H1 (cell line): ENCODE measurements around the gene PDE4D. TPM values are rescaled to one million over a fixed set of nuclear protein-coding genes. Genes with fewer than 3 reads are reported as not detected.

ENCODE experiments used
- CTCF ChIA-PET: fragments of 300-600 bp; sonication (Branson Sonifier 250); formaldehyde crosslinking; loops from one replicate; lab custom pipeline; 2021; ENCODE audit not compliant: partially characterized antibody; lab: Charles Lee
- POLR2A ChIA-PET: fragments of 300-600 bp; sonication (Branson Sonifier 250); formaldehyde crosslinking; loops from one replicate; lab custom pipeline; 2021; ENCODE audit warnings: inconsistent platforms; ENCODE audit not compliant: partially characterized antibody; lab: Charles Lee
- DNase-seq, 2 experiments: peaks; one replicate each; pipeline versions ENCODE4 v3.0.0 to v3.0.0-alpha.2; 2010 to 2022; ENCODE audit warnings: low spot score in 2 of 2, low read depth in 1 of 2, mixed read lengths in 1 of 2
- FAIRE-seq: peaks from 2 replicates; lab custom pipeline; 2011; peaks lifted over from hg19 to GRCh38; lab: Jason Lieb, UNC
- H2AFZ ChIP-seq: 2 replicates; pipeline ENCODE4 v1.8.1; 2012; ENCODE audit warnings: low read length, inconsistent platforms
- H2AK5ac ChIP-seq: 2 replicates; pipeline ENCODE4 v1.6.1; 2013; ENCODE audit warnings: low read depth, low read length
- H2BK120ac ChIP-seq: replicated peaks from 2 replicates; pipeline ENCODE3; 2013; ENCODE audit warnings: low read depth, low read length, inconsistent platforms
- H2BK12ac ChIP-seq: 2 replicates; pipeline ENCODE4 v1.6.1; 2013; ENCODE audit warnings: low read depth, low read length
- H2BK15ac ChIP-seq: 2 replicates; pipeline ENCODE4 v1.6.1; 2013; ENCODE audit warnings: low read length
- H2BK20ac ChIP-seq: 2 replicates; pipeline ENCODE4 v1.6.1; 2013; ENCODE audit warnings: low read length
- H2BK5ac ChIP-seq: 2 replicates; pipeline ENCODE4 v1.6.1; 2013; ENCODE audit warnings: low read depth, low read length
- H3K14ac ChIP-seq: 2 replicates; pipeline ENCODE4 v1.6.1; 2013; ENCODE audit warnings: inconsistent platforms; ENCODE audit not compliant: insufficient read length
- H3K18ac ChIP-seq: 2 replicates; pipeline ENCODE4 v1.6.1; 2013; ENCODE audit warnings: low read length; ENCODE audit errors: extremely low read depth
- H3K23ac ChIP-seq: 2 replicates; pipeline ENCODE4 v1.6.1; 2013; ENCODE audit warnings: inconsistent platforms; ENCODE audit not compliant: insufficient read length
- H3K23me2 ChIP-seq: 2 replicates; pipeline ENCODE4 v1.6.1; 2013; ENCODE audit warnings: low read depth, low read length
- H3K27ac ChIP-seq: 2 replicates; pipeline ENCODE4 v1.6.1; 2011; ENCODE audit warnings: low read depth, low read length, inconsistent platforms
- H3K27me3 ChIP-seq, 4 experiments: replicated peaks in 1 of 4; 1 replicate in 1 of 4; 2 replicates in 3 of 4; pipeline versions ENCODE4 v1.6.1 to v1.8.1; 2011 to 2013; ENCODE audit warnings: low read length in 3 of 4, mild to moderate bottlenecking in 3 of 4, inconsistent platforms in 2 of 4, mixed read lengths in 2 of 4, moderate library complexity in 1 of 4; ENCODE audit not compliant: control insufficient read depth in 3 of 4, insufficient read depth in 3 of 4; ENCODE audit errors: extremely low read depth in 1 of 4
- H3K36me3 ChIP-seq, 4 experiments: 2 replicates each; pipeline versions ENCODE4 v1.6.1 to v1.8.1; 2011 to 2013; ENCODE audit warnings: mild to moderate bottlenecking in 4 of 4, low read length in 3 of 4, moderate library complexity in 2 of 4, control low read depth in 1 of 4, inconsistent platforms in 1 of 4; ENCODE audit not compliant: insufficient read depth in 4 of 4, control insufficient read depth in 2 of 4
- H3K4ac ChIP-seq: replicated peaks from 2 replicates; pipeline ENCODE3; 2013; ENCODE audit warnings: low read length, low read depth, mixed read lengths, inconsistent platforms; ENCODE audit not compliant: insufficient read length
- H3K4me1 ChIP-seq, 4 experiments: replicated peaks in 1 of 4; 1 replicate in 1 of 4; 2 replicates in 3 of 4; pipeline versions ENCODE4 v1.6.1 to v1.8.1; 2011 to 2013; ENCODE audit warnings: low read length in 3 of 4, inconsistent platforms in 2 of 4, mixed read lengths in 1 of 4; ENCODE audit not compliant: insufficient read depth in 4 of 4, control insufficient read depth in 3 of 4
- H3K4me2 ChIP-seq, 2 experiments: 2 replicates each; pipeline versions ENCODE4 v1.6.1 to v1.8.1; 2011 to 2013; ENCODE audit warnings: low read depth in 2 of 2, low read length in 2 of 2, control low read depth in 1 of 2, inconsistent platforms in 1 of 2, mild to moderate bottlenecking in 1 of 2; ENCODE audit not compliant: insufficient read depth in 1 of 2
- H3K4me3 ChIP-seq, 4 experiments: fragments of 200-600, 300-600 bp in 1 of 4; sonication (generic), shearing (Covaris generic), sonication (Bioruptor Twin) in 1 of 4; 2 replicates each; pipeline versions ENCODE4 v1.5.1 to v1.8.1; 2011 to 2016; ENCODE audit warnings: low read length in 4 of 4, low read depth in 3 of 4, control low read depth in 2 of 4, inconsistent platforms in 2 of 4, mild to moderate bottlenecking in 2 of 4, mixed read lengths in 1 of 4, moderate library complexity in 1 of 4; ENCODE audit not compliant: insufficient read depth in 2 of 4; ENCODE audit errors: extremely low read depth in 1 of 4
- H3K56ac ChIP-seq: replicated peaks from 2 replicates; pipeline ENCODE3; 2013; ENCODE audit warnings: low read depth, mild to moderate bottlenecking, mixed read lengths, low read length, inconsistent platforms; ENCODE audit not compliant: insufficient read length
- H3K79me1 ChIP-seq: 2 replicates; pipeline ENCODE4 v1.6.1; 2013; ENCODE audit warnings: low read depth, low read length, control low read depth
- H3K79me2 ChIP-seq, 2 experiments: 2 replicates each; pipeline versions ENCODE4 v1.6.1 to v1.8.1; 2012 to 2013; ENCODE audit warnings: low read length in 2 of 2, mild to moderate bottlenecking in 2 of 2, inconsistent platforms in 1 of 2; ENCODE audit not compliant: insufficient read depth in 2 of 2, control insufficient read depth in 1 of 2
- H3K9ac ChIP-seq, 4 experiments: replicated peaks in 1 of 4; 1 replicate in 1 of 4; 2 replicates in 3 of 4; pipeline versions ENCODE4 v1.6.1 to v1.8.1; 2011 to 2013; ENCODE audit warnings: low read depth in 3 of 4, low read length in 3 of 4, control low read depth in 2 of 4, mild to moderate bottlenecking in 2 of 4, moderate library complexity in 2 of 4, inconsistent platforms in 1 of 4; ENCODE audit errors: extremely low read depth in 1 of 4
- H3K9me3 ChIP-seq, 2 experiments: 2 replicates each; pipeline versions ENCODE4 v1.6.1 to v1.8.1; 2012 to 2013; ENCODE audit warnings: mild to moderate bottlenecking in 2 of 2, moderate library complexity in 2 of 2, control low read depth in 1 of 2, inconsistent platforms in 1 of 2, low read depth in 1 of 2, low read length in 1 of 2, mixed read lengths in 1 of 2; ENCODE audit not compliant: insufficient read depth in 2 of 2
- H4K20me1 ChIP-seq, 2 experiments: replicated peaks in 1 of 2; 2 replicates each; pipeline versions ENCODE3 to v1.8.1; 2011 to 2013; ENCODE audit warnings: inconsistent platforms in 2 of 2, low read length in 2 of 2, mild to moderate bottlenecking in 1 of 2; ENCODE audit not compliant: insufficient read depth in 2 of 2, control insufficient read depth in 1 of 2
- H4K5ac ChIP-seq: 2 replicates; pipeline ENCODE4 v1.6.1; 2013; ENCODE audit warnings: low read length, low read depth, mixed read lengths, inconsistent platforms; ENCODE audit not compliant: insufficient read length
- H4K8ac ChIP-seq: 2 replicates; pipeline ENCODE4 v1.8.0; 2013; ENCODE audit warnings: mild to moderate bottlenecking, moderate library complexity, low read length, inconsistent platforms; ENCODE audit not compliant: insufficient read depth; ENCODE audit errors: extremely low read depth
- H4K91ac ChIP-seq: replicated peaks from 2 replicates; pipeline ENCODE3; 2013; ENCODE audit warnings: low read length, mixed read lengths, inconsistent platforms; ENCODE audit not compliant: insufficient read length
- BACH1 ChIP-seq: IDR thresholded peaks from 2 replicates; pipeline ENCODE4 v1.6.1; 2012; ENCODE audit warnings: low read length, improper control_type of control experiment
- BCL11A ChIP-seq, 2 experiments: IDR thresholded peaks; one replicate each; pipeline ENCODE4 v1.6.1; 2011; ENCODE audit warnings: low read depth in 2 of 2, low read length in 2 of 2, mild to moderate bottlenecking in 2 of 2
- CTBP2 ChIP-seq: IDR thresholded peaks from 2 replicates; pipeline ENCODE4 v1.7.0; 2011; ENCODE audit warnings: borderline replicate concordance, mild to moderate bottlenecking, moderate library complexity, mixed read lengths, low read length; ENCODE audit not compliant: insufficient read depth, insufficient read length
- EZH2 ChIP-seq: fragments of 200-600 bp; sonication (generic); IDR thresholded peaks from 2 replicates; pipeline ENCODE4 v1.7.1; 2012; ENCODE audit warnings: low read depth, mild to moderate bottlenecking, moderate library complexity, low read length, inconsistent platforms; ENCODE audit not compliant: severe bottlenecking
- KDM5A ChIP-seq: fragments of 200-600 bp; IDR thresholded peaks from 2 replicates; pipeline ENCODE4 v1.7.1; 2012; ENCODE audit warnings: mild to moderate bottlenecking, low read length, inconsistent platforms, mixed read lengths
- MAFK ChIP-seq: IDR thresholded peaks from 2 replicates; pipeline ENCODE4 v1.6.1; 2012; ENCODE audit warnings: low read depth, mild to moderate bottlenecking, improper control_type of control experiment, low read length
- NRF1 ChIP-seq: IDR thresholded peaks from 2 replicates; pipeline ENCODE4 v1.6.1; 2011; ENCODE audit warnings: mild to moderate bottlenecking, low read depth, low read length, improper control_type of control experiment
- PHF8 ChIP-seq: fragments of 200-600 bp; sonication (generic); conservative IDR thresholded peaks from 2 replicates; pipeline ENCODE4 v1.7.1; 2012; ENCODE audit warnings: low read depth, mild to moderate bottlenecking, inconsistent platforms, low read length, moderate library complexity
- POLR2AphosphoS5 ChIP-seq: IDR thresholded peaks from 2 replicates; pipeline ENCODE4 v1.6.1; 2011; ENCODE audit warnings: low read depth, low read length
- RFX5 ChIP-seq: IDR thresholded peaks from 2 replicates; pipeline ENCODE4 v1.6.1; 2011; ENCODE audit warnings: low read depth, low read length, improper control_type of control experiment, borderline replicate concordance
- WGBS, 2 experiments: shearing (Covaris generic) in 1 of 2; methylation state at CpG; one replicate each; pipeline versions ENCODE4 v1.1.6 to v1.1.7; 2013 to 2015; ENCODE audit warnings: low lambda C conversion rate in 2 of 2, mixed read lengths in 2 of 2, inconsistent platforms in 1 of 2, low coverage in 1 of 2, missing lambda C conversion rate in 1 of 2; ENCODE audit not compliant: insufficient replicate concordance in 2 of 2, insufficient coverage in 1 of 2, insufficient read length in 1 of 2; ENCODE audit errors: extremely low coverage in 1 of 2, missing lambda C conversion rate in 1 of 2; 5-methylcytosine and 5-hydroxymethylcytosine counted together
- polyA plus RNA-seq, 7 experiments: library from polyadenylated mRNA; depleted of rRNA in 3 of 7; stranded (reverse) in 5 of 7; unstranded in 2 of 7; fragments of >200 nt in 5 of 7; fragments of 200-250 nt in 2 of 7; gene quantifications; 1 replicate in 5 of 7; 2 replicates in 1 of 7; 4 replicates in 1 of 7; pipeline versions ENCODE4 v1.2.1 to v1.2.3, GENCODE V29; 2011 to 2013; ENCODE audit warnings: missing spikeins in 2 of 7, mixed read lengths in 2 of 7
- total RNA-seq: library from RNA; stranded (reverse); fragmentation: NEBNext Ultra II Directional; extraction: Animal tissue kit (Norgen Biotek cat#: 25700); gene quantifications from 2 replicates; pipeline ENCODE4 v1.2.1, GENCODE V29; 2021
- TF ChIP-seq, protein P1 (sequence below): IDR thresholded peaks from 2 replicates; pipeline ENCODE4 v1.6.1; 2011; ENCODE audit warnings: low read depth, mild to moderate bottlenecking, low read length; ENCODE audit not compliant: insufficient read depth
- TF ChIP-seq, protein P2 (sequence below): IDR thresholded peaks from 2 replicates; pipeline ENCODE4 v1.6.1; 2011; ENCODE audit warnings: low read length, improper control_type of control experiment

Gene PDE4D
- total and polyA plus RNA-seq, 2 of the 8 experiments (the other 6 are each of a cell fraction or from before 2014, with no cell fraction given) = 2.3 to 3.7 TPM

DNA sequence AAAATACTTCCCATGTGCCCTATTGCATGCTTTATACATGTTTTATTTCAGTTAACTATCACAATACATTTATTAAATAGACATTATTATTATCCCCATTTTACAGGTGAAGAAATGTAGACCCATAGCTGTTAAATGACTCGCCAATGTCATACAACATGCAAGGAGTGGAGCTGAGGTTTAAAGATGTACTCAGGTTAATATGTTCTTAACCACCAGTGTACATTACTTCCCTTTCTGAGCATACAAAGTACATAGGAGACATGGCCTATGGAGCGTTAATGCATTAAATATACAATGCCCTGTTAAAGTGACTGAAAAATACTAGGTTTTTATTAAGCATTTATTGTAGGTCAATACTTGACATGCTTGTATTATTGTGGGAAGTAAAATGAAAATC, 407.0 kb downstream of the PDE4D start:
- Histone ChIP-seq H3K4ac (no peak overlapping the region), H2AFZ (no peak overlapping the region), H3K4me1 (peaks cover 0 to 5% (median 1%) of the 10 kb centered on the region in 4 experiments; a peak in 2 of 7 replicates), H3K14ac (no peak overlapping the region), H4K20me1 (no peaks in the 10 kb centered on the region), H3K4me2 (no peak overlapping the region), H3K27ac (no peak overlapping the region), H3K36me3 (no peaks in the 10 kb centered on the region), H3K9ac (no peak overlapping the region), H3K79me1 (no peaks in the 10 kb centered on the region), H3K56ac (no peak overlapping the region), H3K79me2 (no peaks in the 10 kb centered on the region), H4K8ac (no peak overlapping the region), H4K5ac (no peak overlapping the region), H4K91ac (no peak overlapping the region), H2BK120ac (no peak overlapping the region), H3K27me3 (no peaks in the 10 kb centered on the region), H2BK15ac (no peak overlapping the region), H2BK5ac (no peak overlapping the region), H3K4me3 (no peak overlapping the region), H3K18ac (no peak overlapping the region), H2AK5ac (no peak overlapping the region), H3K23me2 (no peaks in the 10 kb centered on the region), H3K23ac (no peak overlapping the region), H3K9me3 (no peaks in the 10 kb centered on the region), H2BK12ac (no peak overlapping the region), H2BK20ac (no peak overlapping the region)
- FAIRE-seq = no peak
- CTCF ChIA-PET = interaction anchor here (1.1 to 2.2 kb wide), 6 partner anchors 9 to 298 kb away, joined by 3 to 12 read pairs (median 5); no protein-coding TSS in a partner anchor
- WGBS, 2 experiments = 98% methylated on average over 2 of the region's 2 CpGs; no CpG with 5 or more reads in 1 of the 2 experiments
- DNase-seq = no peak
- POLR2A ChIA-PET = no interaction called here
- TF ChIP-seq POLR2AphosphoS5 (no peak), MAFK (no peak), PHF8 (no peak), NRF1 (no peak), CTBP2 (no peak), RFX5 (no peak), EZH2 (no peak), BCL11A (IDR thresholded peaks at IDR 0.05; ENCODE audit: low read depth in 2 of 2, low read length in 2 of 2) (no peak), BACH1 (no peak), KDM5A (no peak)
- TF ChIP-seq, protein P1, sequence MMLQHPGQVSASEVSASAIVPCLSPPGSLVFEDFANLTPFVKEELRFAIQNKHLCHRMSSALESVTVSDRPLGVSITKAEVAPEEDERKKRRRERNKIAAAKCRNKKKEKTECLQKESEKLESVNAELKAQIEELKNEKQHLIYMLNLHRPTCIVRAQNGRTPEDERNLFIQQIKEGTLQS = no peak
- TF ChIP-seq, protein P2, sequence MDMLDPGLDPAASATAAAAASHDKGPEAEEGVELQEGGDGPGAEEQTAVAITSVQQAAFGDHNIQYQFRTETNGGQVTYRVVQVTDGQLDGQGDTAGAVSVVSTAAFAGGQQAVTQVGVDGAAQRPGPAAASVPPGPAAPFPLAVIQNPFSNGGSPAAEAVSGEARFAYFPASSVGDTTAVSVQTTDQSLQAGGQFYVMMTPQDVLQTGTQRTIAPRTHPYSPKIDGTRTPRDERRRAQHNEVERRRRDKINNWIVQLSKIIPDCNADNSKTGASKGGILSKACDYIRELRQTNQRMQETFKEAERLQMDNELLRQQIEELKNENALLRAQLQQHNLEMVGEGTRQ = no peak
